ENCODE results near the gene ORMDL1.

GRCh38 chr2:189830510-189830909, 46.4 kb upstream of the ORMDL1 start:
- no peak for TF ChIP-seq EZH2phosphoT487 (conservative IDR thresholded peaks at IDR 0.05; ENCODE audit: low read length)
- no peak for TF ChIP-seq CTCF (IDR thresholded peaks at IDR 0.05; ENCODE audit: insufficient read depth, low read length, poor library complexity, severe bottlenecking)

Measured in SU-DHL-6 (cell line).